NCI-H2107 treated with DMSO at 0.1 percent for 48 hours (cell line): ENCODE results near the gene PTPRK.
A peak's percentile ranks its signal among the peaks of the same experiment; 100 is the strongest.

ENCODE experiments used
- DNase-seq: peaks from one replicate; lab custom pipeline; 2025; ENCODE audit not compliant: unreplicated experiment; lab: John Stamatoyannopoulos, UW

Gene PTPRK

GRCh38 chr6:128305228-128305627, 215.2 kb downstream of the PTPRK start:
- no peak for DNase-seq

DNA sequence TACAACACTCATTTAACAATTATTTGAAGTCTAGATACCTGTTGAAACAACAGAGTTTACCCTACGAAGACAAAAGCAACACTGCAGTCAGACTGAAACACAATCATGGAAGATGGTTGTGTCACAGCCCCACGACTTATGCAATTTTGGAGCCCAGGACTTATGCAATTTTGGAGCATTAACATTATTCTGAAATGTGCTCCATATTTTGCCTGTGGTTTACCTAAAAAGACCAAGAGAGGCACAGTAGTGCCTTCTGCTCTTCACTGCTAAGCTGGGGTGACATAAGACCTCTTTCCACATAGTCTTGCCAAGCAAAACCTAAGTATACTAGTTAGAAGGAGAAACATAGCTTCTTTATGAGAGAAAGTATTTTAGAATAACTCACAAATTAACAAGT, 216.5 kb downstream of the PTPRK start:
- DNase-seq: no peak

GRCh38 chr6:128302942-128303341, 217.5 kb downstream of the PTPRK start:
- DNase-seq: no peak

DNA sequence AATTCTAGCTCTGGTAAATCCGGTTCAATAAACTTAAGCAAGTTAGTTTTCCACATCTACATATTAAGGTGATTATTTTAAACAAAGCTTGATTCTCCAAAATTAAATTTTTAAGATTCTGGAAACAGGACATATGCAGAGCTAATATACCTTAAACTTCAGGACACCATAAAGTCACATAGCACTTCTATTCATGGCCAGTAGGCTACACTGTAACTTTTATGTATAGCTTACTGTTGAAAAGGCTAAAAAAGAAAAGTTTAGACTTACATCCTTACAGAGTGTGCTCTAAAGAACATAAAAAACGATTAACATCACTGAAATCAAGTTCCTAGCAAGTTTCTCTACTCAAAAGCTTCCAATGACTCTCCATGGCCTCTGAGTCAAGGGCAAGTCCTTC, 224.7 kb downstream of the PTPRK start:
- no peak for DNase-seq

GRCh38 chr6:128290221-128290620, 230.2 kb downstream of the PTPRK start:
- DNase-seq: peak; percentile 15

- no peak for DNase-seq
Observed at GRCh38 chr6:128284128-128284527, 236.3 kb downstream of the PTPRK start.

GRCh38 chr6:128282961-128283360, 237.4 kb downstream of the PTPRK start:
- no peak for DNase-seq

GRCh38 chr6:128280960-128281359, 239.4 kb downstream of the PTPRK start:
- no peak for DNase-seq

- DNase-seq: no peak
Observed at GRCh38 chr6:128280066-128280465, 240.3 kb downstream of the PTPRK start.

DNA sequence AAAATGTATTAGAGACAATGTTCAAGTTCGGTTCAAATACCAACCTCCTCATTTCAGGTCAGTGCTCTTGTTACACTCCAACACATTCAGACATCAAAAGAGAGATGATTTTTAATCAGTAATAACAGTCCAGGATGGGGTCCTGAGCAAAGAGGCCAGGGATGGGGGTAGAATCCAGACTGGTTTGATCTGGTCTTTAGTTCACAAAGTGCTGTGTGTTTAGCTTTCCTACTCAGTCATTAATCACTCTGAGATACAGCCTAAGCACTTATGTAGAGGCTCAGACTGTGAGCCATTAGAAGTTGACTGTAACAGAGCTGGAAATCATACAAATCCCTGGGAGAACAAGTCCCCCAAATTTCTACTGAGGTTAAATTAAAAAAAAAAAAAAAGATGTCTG, 241.6 kb downstream of the PTPRK start:
- no peak for DNase-seq

DNA sequence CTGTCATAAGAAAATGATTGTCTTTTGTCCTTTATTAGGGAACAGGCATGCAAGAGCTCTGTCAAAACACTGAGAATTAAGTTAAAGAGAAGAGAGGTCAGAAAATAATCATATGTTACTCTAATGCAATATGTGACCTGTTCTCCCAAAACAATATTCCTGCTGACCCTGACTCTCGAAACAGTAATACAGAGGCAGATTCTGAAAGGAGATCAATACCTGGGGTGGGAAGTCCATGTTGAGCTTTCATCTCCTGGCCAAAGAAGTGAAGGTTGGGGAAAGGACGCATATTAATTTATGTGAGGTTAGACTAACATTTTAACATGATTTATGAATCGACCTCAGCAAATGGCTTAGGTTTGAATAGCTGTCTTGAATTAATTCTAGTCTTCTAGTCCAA, 243.0 kb downstream of the PTPRK start:
- no peak for DNase-seq

- no peak for DNase-seq
Observed at GRCh38 chr6:128276311-128276710, 244.1 kb downstream of the PTPRK start.

- no peak for DNase-seq
Observed at GRCh38 chr6:128275681-128276080, 244.7 kb downstream of the PTPRK start.

- no peak for DNase-seq
Observed at GRCh38 chr6:128275030-128275429, 245.4 kb downstream of the PTPRK start.

DNA sequence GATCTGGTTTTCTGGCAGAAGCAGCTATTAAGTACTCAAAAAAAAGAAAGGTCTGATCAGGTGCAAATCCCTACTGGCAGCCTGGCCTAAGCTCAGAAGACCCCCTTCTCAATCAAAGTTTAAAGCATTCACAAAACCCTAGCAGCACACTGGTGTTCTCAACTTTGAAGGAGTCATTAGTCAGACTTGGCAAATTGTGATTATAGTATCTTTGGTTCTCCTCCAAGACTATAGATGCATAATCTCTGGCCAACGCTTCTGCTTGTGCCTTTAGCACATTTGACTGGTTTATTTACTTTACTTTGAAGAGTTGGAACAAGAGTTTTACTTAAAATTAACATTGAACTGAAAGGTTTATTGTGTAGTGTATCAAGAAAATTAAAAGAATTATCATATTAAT, 248.9 kb downstream of the PTPRK start:
- no peak for DNase-seq

- no peak for DNase-seq
Observed at GRCh38 chr6:128271011-128271410, 249.4 kb downstream of the PTPRK start.

DNA sequence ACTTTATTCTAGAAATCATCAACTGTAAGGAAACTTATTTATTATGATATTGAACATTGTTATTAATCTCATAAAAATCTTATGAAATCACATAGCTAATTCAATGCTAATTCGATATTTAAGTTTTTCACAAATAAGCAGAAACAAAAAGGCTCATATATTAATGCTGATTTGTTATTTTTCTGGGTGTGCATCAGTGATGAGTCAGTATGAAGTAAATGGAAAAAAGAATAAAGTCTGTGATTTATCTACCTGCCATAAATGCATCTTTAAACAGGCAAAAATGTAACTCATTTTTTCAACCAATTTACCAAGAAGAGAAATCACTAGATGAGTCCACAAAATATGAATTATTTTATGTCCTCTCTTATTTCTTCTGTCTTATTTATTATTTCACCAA, 253.5 kb downstream of the PTPRK start:
- DNase-seq: no peak

- no peak for DNase-seq
Observed at GRCh38 chr6:128265706-128266105, 254.7 kb downstream of the PTPRK start.

DNA sequence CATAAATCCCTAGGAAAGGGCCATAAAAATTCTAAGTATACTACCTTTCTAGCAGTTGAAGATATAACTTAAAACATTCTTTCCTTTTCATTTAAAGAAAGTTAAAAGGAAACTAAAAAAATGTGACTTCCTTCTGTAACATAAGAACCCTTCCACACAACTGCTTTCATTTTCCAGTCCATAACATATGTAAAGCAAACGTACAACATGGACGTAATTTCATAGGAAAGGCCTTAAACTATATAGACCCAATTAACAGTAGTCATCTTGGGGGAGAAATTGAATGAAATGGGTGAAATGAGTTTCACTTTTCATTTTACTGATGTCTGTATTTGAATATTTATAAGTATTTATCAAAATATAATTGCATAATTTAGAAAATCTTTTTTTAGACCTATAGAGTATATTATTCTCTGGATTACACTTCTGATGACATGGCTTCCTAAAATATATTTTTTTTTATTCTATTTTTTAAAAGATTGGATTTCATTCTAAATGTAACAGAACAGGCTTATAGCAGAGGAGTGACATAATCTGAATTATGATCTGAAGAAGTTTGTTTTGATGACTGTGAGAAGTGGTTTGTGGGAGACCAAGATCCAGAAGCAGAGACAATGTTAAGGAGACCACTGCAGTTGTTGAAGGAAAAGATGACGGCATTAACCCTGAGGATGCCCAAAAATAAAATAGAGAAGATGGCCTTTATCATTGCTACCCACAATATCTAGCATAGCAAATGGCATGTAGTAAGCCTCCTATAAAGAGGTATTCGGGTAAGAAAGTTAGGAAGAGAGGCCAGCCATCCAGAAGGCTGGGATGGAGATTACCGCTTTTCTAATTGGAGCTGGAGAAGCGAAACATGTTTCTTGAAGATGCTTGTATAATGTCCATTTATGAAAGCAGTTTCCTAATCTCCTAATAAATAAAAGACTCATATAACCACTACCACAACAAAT, 260.4 kb downstream of the PTPRK start:
- DNase-seq: no peak

DNA sequence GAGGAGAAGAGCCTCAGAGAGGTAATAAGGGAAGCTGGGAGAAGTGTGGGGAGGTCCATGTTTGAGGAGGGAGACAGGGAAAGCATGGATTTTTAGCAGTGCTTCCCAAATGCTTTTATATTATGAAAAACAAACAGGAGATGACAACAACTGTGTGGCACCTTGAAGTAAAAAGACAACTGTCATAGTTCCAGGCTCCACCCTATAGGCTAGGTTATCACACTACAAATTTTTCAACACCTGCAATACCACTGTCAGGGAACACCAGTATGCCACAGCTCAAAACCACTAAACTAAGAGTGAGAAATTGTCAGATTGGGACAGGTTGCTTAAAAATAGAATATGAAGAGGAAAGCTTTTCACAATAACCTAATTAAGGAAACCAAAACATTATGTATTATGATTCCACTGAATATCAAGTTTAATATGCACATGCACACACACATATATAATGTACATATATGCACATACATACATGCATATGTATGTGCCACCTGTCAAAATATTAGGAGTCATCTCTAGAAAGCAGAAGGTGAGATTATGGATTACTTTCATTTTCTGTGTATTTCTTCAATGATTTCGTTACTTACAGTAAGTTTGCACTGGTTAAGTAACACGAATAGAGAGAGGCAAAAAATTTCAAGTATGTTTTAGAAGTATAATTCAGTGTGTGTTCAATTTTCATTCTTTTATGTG, 261.2 kb downstream of the PTPRK start:
- no peak for DNase-seq

- DNase-seq: no peak
Observed at GRCh38 chr6:128256095-128256494, 264.3 kb downstream of the PTPRK start.
